Cardiac fibroblast (primary cell): ENCODE measurements around the gene EPHA10.

Experiments used
- DNase-seq, 2 donors: peaks; one replicate each; pipeline versions ENCODE4 v3.0.0 to v3.0.0-alpha.2; 2010; ENCODE audit warnings: low read depth in 2 of 2
- H3K4me3 ChIP-seq, 2 donors: replicated peaks in 1 of 2; 1 replicate in 1 of 2; 2 replicates in 1 of 2; pipeline ENCODE4 v1.5.1; 2011; ENCODE audit warnings: low read depth in 2 of 2, low read length in 2 of 2, mild to moderate bottlenecking in 2 of 2, moderate library complexity in 1 of 2
- CTCF ChIP-seq: IDR thresholded peaks from one replicate; pipeline ENCODE4 v1.5.1; 2011; ENCODE audit warnings: low read depth, mild to moderate bottlenecking, low read length, inconsistent platforms

The EPHA10 gene

GRCh38 chr1:37724575-37724974 is 40.3 kb downstream of the EPHA10 start:
- H3K4me3 ChIP-seq: no peak overlapping the region
- DNase-seq: no peak
- no peak for TF ChIP-seq CTCF

- DNase-seq: peak in 1 of 2 donors; percentile 20
- no peak overlapping the region for H3K4me3 ChIP-seq
- TF ChIP-seq CTCF: no peak
These were observed 41.4 kb downstream of the EPHA10 start for GRCh38 chr1:37723390-37724078.

GRCh38 chr1:37723072-37723389 is 41.9 kb downstream of the EPHA10 start:
- no peak overlapping the region for H3K4me3 ChIP-seq
- no peak for DNase-seq
- no peak for TF ChIP-seq CTCF

GRCh38 chr1:37722181-37723071 is 42.5 kb downstream of the EPHA10 start:
- no peak overlapping the region for H3K4me3 ChIP-seq
- no peak for DNase-seq
- no peak for TF ChIP-seq CTCF

- TF ChIP-seq CTCF: no peak
- no peak for DNase-seq
- H3K4me3 ChIP-seq: no peak overlapping the region
These were observed 43.4 kb downstream of the EPHA10 start for GRCh38 chr1:37721565-37721964.

GRCh38 chr1:37720231-37721130 is 44.4 kb downstream of the EPHA10 start:
- TF ChIP-seq CTCF: no peak
- H3K4me3 ChIP-seq: no peak overlapping the region
- no peak for DNase-seq
